CD4-positive, alpha-beta T cell treated with Interleukin-21 for 1 hour (primary cell): Measurements from ENCODE around the gene SH3BP5L.
"Not testable (repeated sequence)": the region's sequence is repeated elsewhere in the genome, so short reads cannot be mapped to it uniquely, and the experiment has no call there.

Source experiments
- DNase-seq: peaks from one replicate; pipeline ENCODE4 v3.0.0-alpha.2; 2020

The SH3BP5L gene

DNA sequence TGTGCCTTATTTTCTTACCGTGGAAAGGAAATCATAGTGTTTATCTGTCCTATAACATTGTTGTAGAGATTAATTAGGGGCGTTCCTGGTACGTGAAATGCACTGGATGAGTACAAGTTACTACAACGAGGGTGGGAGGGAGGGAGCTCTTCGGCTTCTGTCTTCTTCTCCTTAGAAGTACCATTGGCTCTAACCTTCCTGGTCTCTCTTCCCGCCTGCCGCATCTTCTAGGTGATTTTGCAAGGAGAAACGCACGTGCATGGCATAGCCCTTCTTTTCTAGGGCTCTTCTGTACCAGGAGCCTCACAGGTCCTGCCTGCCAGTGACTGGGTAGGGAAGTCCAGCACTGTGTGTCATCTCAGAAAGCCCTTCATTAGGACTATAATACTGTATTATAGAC lies 16.8 kb downstream of the SH3BP5L start:
- DNase-seq: no peak

DNA sequence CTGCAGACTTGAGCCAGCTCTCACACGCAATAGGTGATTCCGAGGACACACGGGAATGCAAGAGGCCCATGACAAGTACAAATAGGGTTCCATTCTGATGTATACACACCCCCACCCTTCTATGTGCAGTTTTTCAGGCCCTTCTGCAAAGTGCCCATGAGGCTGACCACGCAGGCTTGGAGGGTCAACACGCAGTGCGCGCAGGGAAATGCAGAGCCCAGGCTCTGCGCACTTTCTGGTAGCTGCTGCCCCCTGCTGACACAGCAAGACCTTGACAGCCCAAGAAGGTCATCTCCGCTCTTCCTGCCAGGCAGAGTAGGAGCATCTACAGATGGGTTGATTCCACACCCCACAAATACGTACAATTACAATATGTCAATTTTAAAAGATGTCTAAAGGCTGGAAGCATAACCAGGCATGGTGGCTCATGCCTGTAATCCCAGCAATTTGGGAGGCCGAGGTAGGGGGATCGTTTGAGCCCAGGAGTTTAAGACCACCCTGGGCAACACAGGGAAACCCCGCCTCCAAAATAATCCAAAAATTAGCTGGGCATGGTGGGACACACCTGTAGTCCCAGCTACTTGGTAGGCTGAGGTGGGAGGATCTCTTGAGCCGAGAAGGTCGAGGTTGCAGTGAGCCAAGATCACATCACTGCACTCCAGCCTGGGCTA lies 18.5 kb downstream of the SH3BP5L start:
- DNase-seq: peak; percentile 52

DNA sequence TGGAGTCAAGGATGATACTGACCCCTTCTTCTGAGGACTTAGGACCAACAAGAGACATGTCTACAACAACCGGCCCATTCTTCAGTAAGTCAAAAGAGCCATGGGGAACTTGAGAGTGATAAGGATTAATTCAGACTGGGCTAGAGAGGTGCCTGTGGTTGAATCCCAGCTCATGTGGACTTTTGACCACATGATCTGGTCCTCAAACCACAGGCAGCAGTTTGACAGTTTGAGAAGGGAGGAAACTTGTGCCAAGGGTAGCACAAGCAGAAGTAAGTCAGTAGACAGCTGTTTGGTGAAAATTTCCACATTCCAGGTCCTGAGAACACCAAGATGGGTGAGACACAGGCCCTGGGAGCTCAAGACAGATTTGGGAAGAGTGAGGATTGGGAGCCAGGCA lies 19.8 kb downstream of the SH3BP5L start:
- DNase-seq: no peak

DNA sequence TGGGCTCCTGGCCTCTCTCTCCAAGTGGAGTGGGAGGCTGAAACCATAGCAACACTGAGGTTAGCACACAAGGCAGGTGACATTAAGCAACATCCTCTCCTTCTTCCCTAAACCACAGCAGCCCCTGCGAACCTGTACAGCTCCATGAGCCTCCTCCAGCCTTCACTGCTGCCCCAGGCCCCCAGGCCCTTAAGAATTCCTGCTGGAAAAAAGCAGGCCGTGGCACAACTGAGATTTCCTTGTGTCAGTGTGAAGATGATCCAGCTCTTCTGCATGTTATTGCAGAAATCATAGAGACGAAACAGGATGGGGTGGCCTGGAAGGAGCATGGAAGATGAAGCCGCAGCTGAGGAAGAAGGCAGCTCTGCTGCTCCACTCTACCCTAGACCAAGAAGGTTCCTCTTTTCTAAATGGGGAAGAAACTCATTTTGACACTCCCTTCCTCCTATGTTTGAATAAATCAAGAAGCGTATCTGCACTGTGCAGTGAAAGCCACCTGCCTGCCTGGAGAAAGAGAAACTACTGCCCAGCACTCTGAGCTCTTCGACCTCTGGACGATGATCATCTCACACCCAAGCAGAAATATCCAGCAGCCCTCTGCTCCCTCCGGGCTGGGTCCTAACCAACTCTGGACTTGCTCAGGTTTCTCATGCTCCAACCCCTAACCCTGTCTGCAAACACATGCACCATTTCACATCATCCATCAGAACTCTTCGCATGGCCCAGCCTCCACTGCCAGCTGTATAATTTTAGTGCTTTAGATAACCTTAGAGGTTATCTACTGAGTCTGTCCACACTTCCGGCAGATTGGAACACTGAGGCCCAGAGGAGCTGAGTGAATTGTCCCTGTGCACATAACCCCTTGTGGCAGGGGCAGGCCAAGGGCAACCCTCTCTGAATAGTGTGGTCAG lies 20.7 kb downstream of the SH3BP5L start:
- DNase-seq: no peak

DNA sequence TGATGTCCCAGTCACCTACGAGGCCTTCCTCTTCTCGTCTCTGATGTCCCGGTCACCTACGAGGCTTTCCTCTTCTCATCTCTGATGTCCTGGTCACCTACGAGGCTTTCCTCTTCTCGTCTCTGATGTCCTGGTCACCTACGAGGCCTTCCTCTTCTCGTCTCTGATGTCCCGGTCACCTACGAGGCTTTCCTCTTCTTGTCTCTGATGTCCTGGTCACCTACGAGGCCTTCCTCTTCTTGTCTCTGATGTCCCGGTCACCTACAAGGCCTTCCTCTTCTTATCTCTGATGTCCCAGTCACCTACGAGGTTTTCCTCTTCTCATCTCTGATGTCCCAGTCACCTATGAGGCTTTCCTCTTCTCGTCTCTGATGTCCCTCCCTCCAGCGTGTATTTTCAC lies 22.2 kb downstream of the SH3BP5L start:
- DNase-seq: not testable (repeated sequence)

DNA sequence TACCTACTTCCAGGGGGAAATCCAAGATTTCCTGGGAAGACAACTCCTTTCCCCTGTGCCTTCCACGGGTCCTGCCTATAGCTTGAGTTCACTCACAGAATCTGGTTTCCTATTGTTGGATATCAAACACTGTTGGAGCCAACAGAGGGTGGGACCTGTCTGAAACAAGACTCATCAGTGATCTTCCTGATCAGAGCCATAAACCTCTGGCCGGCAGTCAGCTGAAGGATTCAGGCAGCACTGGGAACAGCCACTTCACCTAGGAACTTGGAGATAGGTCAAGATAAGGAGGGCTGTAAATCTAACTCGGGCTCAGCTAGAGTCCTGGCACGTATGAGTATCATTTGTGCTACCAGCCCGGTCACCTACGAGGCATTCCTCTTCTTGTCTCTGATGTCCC lies 23.3 kb downstream of the SH3BP5L start:
- DNase-seq: no peak

DNA sequence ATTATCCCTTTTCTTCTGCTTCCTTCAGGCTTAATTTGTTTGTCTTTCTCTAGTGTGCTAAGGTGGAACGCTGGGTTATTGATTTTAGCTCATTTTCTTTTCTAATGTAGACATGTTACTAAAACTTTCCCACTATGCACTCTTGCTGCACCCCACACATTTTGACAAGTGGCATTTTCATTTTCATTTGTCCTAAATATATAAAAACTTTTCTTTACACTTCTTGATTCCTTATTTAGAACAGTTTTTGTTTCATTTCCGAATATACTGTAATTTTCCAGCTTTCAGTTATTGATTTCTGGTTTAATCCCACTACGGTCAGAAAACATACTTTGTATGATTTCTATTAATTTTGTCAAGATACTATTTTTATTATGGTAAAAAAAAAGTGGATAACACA lies 25.3 kb downstream of the SH3BP5L start:
- DNase-seq: no peak

DNA sequence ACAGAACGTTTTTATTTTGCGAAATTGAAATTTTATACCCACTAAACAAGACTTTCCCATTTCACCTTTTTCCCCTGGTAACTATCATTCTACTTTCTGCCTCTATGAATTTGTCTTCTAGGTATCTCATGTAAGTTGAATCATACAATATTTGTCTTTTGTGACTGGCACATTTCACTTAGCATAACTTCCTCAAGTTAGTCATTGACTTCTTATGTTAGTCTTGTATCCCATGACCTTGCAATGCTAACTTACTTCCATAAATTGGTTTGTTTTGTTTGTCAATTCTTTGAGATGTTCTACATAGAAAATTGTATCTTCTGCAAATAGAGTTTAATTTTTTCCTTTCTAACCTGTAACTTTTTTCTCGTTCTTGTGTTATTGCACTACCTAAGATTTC lies 26.9 kb downstream of the SH3BP5L start:
- no peak for DNase-seq

DNA sequence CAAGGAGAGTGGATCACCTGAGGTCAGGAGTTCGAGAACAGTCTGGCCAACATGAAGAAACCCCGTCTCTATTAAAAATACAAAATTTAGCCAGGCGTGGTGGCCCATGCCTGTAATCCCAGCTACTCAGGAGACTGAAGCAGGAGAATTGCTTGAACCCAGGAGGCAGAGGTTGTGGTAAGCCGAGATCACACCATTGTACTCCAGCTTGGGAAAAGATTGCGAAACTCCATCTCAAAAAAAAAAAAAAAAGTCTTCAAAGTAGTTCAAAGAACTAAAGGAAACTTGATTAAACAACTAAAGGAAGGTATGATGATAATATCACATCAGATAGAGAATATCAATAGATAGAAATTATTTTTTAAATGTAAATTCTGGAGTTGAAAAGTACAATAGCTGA lies 31.1 kb downstream of the SH3BP5L start:
- not testable (repeated sequence) for DNase-seq

DNA sequence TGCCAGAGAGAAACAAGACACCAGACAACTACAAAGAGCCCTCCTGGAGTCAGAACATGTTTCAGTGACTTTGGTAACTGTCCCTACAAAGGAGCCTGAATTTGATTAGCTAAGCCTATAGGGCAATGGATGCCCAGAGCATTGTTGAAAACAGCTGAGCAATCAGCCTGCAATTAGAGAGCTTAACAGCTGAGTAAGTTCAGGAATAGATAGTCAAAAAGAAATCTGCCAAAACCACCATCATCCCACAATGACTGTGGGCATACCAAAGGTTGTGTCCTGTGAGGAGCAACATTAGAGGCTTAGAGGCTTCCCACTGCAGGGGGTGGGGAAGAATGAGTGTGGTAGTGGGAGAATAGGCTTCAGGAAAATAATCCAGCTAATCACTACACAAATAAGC lies 32.1 kb downstream of the SH3BP5L start:
- DNase-seq: no peak

DNA sequence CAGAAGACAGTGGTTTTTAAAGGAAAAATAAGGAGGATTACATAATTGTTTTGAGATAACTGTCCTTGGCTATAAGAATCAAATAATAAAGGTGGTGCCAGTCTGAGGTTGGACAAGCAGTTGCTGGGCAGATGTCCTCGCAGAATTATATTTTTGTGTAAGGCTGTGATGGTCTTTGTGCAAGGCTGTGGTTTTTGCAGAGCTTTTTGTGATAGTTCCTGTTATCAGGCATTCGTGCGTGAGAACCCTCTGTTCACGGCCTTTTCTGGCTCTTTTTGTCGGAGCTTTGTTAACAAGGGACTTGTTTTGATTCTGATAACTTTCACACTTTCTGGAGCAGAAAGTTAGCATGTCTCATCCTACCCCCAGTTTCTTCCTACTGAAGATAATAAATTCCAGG lies 33.4 kb downstream of the SH3BP5L start:
- DNase-seq: no peak

DNA sequence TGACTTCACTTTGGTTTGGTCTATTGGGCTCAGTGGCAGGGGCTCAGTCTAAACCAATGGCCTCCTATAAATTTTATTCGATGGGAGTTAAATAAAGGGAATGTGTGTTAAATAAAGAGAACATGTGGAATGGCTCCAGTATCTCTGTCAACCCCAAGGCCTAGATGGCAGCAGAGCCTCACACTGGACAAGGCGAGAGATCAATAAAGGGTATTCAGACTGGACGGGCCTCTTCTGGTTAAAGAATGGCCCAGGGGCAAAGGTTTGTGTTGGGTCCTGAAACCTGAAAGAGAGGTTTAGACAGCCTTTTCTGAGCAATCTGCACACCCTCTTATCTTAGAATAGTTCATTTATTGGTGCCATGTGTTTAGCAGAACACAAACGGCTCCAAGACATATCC lies 34.7 kb downstream of the SH3BP5L start:
- no peak for DNase-seq

DNA sequence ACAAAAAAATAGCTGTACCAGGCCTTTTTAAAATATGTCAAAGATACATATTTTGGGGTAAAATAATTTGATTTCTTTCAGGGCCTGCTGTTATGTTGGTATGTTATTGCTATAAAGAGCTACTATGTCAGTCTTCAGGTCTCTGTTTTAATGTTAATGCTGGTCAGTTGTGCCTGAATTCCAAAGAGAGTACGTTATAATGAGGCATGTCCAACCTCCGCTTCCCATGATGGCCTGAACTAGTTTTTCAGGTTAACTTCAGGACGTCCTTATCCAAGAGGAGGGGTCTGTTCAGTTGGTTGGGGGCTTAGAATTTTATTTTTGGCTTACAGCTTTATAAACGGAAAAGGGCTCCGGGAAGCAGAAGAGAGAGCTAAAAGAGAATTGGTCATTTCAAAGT lies 35.3 kb downstream of the SH3BP5L start:
- DNase-seq: no peak

DNA sequence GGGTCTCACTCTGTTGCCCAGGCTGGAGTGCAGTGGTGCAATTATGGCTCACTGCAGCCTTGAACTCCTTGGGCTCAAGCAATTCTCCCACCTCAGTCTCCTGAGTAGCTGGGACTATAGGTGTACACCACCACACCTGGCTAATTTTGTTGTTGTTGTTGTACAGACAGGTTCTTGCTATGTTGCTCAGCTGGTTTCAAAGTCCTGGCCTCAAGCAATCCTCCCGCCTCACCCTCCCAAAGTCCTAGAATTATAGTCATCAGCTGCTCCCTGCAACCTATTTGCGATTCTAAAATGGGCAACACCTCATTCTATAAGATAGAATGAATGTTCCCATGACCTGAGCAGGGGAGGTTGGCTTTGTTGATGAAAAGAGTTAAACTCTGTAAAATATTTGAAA lies 36.4 kb downstream of the SH3BP5L start:
- DNase-seq: not testable (repeated sequence)

DNA sequence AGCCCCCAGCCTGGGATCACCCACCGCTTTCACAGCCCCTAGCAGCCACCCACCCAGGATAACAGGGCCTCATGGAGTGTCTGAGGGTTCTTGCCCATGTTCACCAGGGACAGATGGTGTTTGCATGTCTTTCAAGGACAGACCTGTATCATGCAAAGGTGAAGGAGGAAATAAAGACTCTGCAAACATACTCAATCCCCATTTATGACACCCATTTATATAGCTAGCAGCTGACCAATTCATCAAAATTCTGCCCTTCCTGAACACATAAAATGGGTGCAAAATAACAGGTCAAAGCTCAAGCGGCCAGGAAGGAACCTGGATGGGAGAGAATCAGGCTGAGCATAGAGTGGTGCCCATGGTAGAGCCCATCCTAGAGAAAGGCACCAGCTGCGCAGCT lies 37.4 kb downstream of the SH3BP5L start:
- no peak for DNase-seq

DNA sequence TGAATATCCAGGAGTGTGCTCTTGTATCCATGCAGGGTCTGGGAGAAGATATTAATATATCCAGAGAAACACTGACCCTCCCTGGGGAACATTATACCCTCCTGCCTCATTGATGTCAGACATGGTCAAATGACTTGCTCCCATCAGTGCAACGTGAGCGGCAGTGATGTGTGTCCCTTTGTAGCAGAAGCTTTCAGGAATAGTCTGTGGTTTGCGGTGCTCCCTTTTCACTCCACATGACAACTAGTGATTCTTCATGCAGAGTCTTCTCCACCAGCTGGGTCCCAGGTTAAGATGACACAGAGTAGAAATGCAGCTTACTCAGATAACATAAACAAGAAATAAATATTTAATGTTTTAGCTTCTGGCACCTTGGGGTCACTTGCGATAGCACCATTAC lies 38.3 kb downstream of the SH3BP5L start:
- no peak for DNase-seq

DNA sequence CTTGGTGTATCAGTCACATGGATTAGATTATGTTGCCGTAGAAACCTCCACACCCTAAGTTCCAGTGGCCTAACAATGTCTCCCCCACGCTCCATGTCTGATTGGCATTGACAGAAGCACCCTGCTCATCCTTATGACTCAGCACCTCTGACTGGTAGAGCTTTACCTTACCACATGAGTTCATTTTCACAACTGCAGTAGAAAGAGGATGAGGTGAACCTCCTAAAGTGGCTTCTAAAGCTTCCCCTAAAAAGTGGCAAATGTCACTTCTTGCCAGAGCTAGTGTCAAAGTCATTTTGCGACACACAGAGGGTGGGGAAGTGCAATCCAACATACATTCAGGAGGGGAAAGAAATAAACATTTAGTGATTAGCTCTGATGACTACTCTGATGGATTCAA lies 39.6 kb downstream of the SH3BP5L start:
- no peak for DNase-seq

DNA sequence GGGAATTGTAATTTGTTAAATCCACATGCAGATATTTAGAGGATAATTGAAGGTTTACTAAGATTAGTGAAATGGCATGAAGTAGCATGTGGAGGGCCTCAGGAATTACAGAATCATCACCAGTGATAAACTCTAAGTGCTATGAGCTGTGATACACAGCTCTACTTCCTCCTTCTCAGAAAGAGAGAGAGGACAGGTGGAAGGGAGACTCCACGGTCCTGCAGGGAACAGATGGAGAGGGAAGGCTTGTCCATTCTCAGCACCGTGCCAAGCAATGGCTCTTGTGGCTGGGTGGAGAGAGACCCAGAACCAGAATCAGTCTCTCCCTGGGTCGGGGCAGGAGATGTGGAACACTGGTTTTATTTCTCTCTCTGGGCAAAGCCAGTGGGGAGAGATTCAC lies 42.3 kb downstream of the SH3BP5L start:
- no peak for DNase-seq

DNA sequence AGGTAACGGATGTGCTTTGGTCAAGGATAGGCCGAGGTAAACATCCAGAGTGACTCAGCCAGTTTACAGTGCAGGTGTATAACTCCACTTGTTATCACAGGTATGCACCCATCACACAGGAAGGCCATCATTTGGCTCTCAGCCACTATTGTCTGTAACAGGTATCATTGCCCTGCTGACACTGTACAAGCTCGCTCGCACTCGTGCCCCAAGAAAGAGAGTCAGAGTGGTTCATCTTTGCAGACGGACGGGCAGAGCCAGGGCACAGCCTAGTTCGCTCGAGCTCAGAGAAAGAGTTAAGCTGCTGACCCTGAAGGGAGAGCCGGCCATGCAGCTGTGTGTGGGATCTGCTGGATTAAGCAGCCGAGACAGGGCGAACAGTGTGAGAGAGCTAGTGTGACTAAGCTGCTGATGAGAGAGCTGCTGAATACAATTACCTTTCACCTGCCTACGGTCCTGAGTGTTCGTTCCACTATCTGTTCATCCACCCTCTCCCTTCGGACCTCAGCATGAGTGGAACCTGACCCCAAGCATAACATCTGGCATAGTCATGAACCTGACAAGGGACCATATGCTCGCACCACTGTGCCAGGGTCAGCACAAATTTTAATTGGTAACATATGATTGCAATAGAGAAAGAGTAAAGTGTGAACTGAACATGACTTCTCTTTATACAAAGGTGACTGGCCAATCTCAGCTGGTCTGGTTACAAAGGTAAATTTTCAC lies 43.1 kb downstream of the SH3BP5L start:
- no peak for DNase-seq

DNA sequence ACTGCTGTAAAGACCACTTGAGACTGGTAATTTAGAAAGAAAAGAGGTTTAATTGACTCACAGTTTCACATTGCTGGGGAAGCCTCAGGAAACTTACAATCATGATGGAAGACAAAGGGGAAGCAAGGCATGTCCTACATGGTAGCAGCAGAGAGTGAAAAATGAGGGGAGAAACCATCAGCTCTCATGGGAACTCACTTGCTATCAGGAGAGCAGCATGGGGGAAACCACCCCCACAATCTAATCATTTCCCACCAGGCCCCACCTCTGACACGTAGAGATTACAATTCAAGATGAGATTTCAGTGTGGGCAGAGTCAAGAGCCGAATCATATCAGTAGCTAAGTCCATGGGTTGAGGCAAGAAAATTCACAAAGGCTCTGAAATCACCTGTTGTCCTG lies 46.4 kb downstream of the SH3BP5L start:
- no peak for DNase-seq

DNA sequence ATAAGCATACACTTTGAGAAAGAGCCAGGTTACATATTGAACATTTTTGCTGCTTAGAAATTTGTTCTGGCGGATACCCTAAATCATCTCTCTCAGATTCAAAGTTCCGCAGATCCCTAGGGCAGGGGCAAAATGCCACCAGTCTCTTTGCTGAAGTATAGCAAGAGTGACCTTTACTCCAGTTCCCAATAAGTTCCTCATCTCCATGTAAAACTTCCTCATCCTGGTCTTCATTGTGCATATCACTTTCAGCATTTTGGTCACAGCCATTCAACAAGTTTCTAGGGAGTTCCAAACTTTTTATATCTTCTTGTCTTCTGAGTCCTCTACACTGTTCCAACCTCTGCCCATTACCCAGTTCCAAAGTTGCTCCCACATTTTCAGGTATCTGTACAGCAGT lies 46.8 kb downstream of the SH3BP5L start:
- DNase-seq: no peak

DNA sequence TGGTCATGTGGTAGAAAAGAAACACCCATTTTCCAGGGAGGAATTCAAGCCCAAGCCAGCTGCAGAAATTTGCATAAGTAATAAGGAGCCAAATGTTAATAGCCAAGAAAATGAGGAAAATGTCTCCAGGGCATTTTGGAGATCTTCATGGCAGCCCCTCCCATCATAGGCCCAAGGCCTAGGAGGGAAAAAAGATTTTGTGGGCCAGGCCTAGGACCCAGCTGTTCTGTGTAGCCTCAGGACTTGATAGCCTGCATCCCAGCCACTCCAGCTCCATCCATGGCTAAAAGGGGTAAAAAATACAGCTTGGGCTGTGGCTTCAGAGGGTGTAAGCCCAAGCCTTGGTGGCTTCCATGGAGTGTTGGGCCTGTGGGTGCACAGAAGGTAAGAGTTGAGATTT lies 48.7 kb downstream of the SH3BP5L start:
- DNase-seq: no peak

DNA sequence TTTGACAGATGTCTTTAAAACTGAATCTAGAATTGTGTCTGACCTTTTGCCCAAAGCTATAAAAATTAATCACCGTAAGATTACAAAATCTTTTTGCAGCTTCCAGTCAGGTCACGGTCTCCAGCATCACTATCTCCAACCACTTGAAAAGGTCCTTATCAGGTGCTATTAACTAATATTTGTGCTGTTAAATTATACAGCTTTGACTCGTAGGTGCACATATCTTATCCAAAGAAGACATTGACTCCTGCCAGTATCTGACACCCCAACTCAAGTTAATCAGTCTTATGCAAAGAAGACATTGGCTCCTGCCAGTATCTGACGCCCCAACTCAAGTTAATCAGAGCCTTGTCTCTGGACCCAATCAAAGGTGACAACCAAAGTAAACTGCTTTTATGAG lies 50.3 kb downstream of the SH3BP5L start:
- no peak for DNase-seq
